NCI-H1436 treated with DMSO at 0.1 percent for 48 hours (cell line): Measurements from ENCODE around the gene HIP1.
"Not testable (repeated sequence)": the region's sequence is repeated elsewhere in the genome, so short reads cannot be mapped to it uniquely, and the experiment has no call there.

Experiments used
- DNase-seq: peaks from one replicate; lab custom pipeline; 2025; lab: John Stamatoyannopoulos, UW

The HIP1 gene

DNA sequence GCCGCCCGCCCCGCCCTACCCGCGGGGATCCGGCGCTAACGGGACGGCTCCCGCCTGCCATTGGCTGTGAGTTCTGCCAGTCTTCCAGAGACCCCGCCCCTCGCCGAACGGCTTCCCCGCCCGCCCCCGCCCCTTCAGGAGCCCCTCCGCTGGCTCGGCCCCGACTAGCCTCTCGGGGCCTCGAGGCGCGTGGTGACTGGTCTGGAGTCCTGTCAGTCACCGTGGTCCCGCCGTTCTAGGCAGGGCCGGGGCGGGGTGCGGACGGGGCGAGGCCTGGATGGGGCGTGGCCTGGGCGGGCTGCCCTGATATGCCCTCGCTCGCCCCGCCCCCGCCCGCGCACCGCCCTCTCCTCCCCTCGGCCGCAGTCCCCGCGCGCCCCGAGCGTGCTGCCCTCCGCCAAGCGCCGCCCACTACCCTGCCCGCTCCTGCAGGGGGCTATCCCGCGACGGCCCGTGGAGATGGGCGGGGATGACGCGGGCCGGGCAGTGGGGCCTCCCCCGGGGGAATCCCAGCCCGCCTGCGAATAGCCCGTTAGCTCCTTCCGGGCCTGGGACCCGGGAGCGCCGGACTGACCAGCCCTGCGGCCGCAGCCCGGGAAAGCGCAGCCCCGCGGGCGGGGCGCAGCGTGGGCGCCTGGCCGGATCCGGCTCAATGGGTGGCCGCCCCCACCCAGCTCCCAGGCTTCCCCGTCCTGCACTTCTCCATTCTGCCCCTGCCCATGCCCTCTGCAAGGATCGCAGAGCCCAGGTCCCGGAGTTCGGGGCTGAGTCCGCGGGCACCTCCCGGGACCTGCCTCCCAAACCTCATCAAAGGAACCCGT is 444 bp upstream of the HIP1 start:
- DNase-seq: peak; percentile 85

DNA sequence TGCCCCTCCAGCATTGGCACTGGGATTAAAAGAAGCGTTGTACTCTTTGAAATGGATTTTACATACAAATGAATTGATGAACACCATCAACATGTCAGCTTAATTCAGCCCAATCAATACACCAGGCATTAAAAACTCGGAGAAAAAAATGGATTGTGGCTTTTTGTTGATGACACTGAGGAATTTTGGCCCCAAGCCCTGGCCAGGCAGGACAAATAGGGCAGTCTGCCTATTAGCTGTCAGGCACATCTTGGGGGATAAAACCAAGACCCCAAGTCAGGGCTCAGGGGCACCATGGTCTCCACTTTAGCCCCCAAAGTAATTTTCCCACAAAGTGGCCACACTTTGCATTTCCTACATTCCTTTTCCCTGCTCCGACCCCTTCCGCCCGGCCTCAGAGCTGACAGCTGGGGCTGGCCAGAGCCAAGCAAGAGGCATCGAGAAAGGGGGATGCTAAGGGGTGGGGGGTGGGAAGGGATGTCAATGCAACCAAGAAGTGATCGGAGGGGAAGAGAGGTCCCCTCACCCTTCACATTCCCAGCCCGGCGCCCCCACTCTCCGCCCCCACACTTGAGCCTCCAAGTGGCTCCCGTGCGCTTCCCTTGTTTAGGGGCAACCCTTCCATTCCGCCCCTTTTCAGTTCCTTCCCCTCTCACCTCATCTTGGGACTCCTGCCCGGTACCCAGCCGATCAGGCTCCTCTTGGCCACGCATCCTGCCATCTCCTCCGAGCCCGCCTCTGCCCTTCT is 711 bp downstream of the HIP1 start:
- no peak for DNase-seq

DNA sequence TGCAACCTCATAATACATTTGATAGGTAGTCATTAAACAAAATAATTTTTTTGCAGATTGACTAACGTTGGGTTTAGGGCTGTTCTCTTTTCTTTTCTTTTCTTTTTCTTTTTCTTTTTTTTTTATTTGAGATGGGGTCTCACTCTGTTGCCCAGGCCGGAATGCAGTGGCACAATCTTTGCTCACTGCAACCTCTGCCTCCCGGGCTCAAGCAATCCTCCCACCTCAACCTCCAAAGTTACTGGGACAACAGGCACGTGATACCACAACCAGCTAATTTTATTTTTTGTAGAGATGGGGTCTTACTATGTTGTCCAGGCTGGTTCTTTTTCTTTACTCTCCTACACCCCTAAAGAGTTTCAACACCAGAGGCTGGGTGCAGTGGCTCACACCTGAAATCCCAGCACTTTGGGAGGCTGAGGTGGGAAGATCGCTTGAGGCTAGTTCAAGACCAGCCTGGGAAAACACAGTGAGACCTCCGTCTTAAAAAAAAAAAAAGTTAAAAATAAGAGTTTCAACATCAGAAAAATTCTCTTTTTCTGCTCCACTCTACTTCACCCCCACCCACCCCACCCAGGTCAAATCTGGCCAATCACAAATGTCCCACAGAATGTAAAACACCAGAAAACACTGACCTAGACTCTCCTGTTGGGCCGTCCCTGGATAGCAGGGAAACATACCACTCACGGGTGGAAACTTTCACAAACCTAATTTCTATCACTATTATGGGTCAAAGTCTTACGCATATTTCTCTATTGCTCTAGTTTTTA is 3.0 kb downstream of the HIP1 start:
- DNase-seq: no peak

DNA sequence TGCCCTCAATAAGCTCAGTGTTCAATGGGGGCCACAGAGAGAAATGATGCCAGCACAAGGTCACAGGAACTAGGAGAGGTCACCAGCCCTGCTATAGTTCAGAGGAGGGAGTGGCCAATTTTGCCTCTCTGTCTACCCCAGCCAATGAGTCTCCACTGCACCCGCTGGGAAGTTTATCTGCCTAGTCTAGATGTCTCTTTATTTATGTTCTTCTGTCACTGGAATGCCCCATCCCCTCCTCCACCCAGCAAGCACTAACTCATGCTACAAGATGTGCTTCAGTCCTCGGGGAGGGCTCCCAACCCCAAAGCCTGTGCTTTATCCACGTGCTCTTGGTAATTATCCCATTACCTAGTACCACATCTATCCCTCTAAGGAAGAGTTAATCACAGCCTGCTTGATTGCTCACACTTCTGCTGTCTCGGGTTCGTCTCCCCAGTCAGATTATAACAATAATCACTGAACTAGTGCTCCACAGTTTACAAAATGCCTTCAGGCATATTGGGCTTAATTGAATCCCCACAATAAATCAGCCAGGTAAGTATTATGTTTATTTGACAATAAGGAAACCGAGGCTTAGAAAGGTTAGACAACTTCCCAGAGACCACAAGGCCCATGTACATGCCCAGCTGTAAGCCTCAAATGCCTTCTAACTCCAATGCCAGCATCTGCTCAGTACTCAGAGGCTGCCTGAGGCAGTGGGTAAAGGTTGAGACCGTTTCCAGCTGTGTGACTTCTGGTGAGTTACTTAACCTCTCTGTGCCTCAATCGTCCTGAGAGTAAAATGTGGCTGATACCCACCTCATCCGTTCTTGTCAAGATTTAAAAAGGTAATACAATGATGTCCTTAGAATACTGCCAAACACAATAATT is 3.9 kb downstream of the HIP1 start:
- DNase-seq: no peak

DNA sequence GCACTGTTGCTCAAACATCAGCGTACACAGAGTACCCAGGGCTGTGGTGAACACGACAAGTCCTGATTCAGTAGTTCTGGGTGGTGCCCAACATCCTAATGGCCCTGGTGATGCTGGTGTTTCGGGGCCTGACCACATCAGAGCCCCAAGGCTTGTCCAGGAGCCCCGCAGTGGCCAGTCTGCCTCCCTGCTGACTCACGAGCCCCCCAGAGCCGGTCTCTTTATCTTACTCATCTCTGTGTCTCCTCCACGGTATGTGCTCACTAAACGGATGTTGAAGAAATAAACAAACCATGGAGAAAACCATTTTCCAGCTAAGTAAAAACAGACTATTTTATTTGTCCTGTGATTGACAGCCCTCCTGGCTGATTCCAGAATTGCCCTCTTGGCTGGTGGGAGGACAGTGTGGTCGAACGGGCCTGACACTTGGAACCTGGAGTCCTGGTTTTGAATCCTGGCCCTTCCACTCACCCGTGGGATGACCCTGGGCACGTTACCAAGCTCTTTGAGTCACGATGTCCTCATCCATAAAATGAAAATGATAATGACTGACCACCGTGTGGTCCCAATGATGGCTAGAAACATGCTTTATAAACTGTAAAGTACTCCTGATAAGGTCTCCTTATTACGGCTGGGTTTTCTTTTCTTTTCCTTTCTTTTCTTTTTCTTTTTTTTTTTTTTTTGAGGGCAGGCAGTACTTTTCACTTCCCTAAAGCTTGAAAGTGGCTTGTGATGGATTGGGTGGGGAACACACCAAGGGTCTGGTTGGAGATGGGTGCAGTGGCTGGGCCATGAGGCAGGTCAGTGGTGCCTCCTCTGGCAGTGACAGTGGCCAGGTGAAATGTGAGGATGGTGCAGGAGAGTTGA is 5.7 kb downstream of the HIP1 start:
- no peak for DNase-seq

DNA sequence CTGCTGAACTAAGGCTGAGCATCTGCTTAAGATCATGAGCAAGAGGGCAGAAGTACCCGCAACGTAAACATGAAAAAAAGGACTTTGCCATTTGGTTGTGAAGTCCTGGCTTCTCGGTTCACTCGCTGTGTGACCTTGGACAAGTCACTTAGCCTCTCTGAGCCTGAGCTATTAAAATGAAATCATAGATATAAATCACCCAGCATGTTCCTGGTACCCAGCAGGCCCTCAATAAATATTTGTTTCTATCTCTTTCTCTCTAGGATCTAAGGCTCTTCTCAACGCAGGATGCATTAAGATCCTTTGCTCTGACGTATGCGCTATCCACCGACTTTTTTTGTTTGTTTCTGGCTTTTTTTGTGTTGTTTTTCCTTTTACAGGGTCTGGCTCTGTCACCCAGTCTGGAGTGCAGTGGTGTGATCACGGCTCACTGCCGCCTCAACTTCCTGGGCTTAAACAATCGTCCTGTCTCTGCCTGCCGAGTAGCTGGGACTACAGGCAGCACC is 6.7 kb downstream of the HIP1 start:
- no peak for DNase-seq

DNA sequence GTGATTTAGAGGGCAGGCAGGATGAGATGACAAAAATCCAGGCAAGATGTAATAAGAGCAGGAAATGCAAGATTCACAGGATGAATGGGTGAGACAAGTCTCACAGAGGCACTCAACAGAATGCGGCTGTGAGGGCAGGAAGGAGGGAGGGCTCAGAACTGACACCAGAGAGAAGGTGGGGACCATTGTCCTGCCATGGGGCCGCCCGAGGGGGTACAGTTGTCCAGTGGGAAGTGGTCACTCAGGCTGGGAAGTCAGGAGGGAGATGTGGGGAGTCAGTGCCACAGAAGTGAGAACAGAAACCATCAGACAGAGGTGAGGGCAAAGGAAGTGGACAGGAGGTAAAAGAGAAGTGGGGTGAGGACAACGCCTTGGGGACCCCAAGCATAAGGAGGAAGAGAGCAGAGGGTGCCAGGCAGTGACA is 8.9 kb downstream of the HIP1 start:
- DNase-seq: no peak

DNA sequence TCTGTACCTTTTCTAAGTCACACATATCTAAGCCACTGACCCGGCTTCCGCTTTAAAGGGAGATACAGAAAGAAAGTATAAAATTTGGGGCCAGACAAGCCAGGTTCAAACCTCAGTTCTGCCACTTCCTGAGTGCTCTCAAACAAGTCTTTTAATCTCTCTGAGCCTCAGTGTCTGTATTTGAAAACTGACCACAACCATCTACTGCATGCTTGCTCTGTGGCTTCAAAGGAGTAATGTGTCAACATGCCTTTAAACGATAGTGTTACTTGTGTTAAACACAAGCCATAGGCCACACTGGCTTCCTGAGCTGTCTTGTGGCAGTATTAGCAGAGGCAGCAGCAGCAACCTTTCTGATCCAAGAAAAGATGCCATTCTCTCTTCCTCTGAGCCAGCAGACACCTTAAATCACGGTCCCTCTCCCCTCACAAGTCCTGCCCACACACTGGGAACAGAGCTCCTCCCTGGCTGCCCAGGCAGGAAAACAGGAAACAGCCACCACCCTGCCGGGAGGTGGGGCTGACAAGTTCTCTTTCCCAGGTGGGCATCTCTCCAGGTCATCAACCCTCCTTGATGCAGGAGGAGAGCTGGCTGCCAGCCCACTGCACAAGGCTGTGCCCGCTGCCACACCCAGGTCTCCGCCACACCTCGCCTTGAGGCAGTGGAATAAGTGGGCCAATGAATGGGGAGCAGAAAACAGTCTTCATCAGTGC is 10.7 kb downstream of the HIP1 start:
- DNase-seq: no peak

DNA sequence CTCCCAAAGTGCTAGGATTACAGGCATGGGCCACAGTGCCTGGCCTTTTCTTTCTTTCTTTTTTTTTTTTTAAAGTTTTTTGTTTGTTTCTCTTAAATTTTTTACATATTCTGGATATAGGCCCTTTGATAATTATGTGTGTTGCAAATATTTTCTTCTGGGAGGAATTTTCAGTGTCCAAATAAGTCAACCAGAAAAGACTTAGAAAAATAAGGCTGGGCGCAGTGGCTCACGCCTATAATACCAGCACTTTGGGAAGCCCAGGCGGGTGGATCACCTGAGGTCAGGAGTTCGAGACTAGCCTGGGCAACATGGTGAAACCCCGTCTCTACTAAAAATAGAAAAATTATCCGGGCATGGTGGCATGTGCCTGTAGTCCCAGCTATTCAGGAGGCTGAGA is 11.4 kb downstream of the HIP1 start:
- DNase-seq: not testable (repeated sequence)

DNA sequence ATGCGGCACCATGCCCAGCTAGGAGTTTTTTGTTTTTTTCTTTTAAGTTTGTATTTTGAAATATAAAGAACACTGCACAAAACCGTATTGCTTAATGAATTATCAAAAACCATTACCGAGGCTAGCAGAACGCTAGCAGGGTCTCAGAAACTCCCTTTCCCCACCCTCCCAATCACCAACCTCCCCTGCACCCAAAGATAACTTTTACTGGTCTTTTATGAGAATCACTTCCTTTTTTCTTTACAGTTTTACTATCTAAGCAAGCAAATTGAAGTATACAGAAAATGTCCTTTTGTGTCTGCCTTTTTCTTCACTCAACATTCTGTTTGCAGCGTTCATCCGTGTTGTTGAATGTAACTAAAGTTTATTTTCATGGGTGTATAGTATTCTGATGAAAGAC is 13.4 kb downstream of the HIP1 start:
- DNase-seq: no peak

DNA sequence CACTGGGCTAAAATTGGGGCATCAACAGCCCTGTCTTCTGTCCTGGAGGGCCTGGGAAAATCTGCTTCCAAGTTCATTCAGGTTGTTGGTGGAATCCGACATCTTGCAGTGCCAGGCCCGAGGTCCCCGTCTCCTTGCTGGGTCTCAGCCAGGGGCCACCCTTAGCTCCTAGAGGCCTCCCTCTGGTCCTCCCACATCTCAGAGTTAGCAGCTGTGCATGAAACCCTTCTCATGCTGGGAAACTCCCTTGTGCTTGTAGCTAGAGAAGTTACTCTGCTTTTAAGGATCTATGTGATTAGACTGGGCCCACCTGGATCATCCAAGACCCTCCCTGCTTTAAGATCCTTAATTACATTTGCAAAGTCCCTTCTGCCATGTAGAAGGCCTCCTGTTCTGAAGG is 15.3 kb downstream of the HIP1 start:
- no peak for DNase-seq

DNA sequence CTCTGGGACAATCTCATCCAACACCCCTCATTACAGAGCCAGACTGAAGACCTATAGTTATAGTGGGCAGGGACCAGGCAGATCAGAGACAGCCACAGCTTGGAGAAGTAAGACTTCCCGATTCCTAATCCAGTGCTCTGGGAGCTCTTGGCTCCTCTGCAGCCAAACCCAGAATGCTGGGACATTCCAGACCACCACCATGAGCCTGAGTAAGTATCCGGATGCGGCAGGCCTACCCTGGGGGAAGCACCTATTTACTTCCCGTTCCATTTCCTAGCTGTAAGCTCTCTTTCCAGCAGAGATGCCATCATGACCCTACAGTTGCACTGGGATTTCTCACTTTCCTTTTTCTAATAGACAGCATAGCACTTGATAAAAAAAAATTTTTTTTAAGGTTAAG is 16.4 kb downstream of the HIP1 start:
- no peak for DNase-seq

DNA sequence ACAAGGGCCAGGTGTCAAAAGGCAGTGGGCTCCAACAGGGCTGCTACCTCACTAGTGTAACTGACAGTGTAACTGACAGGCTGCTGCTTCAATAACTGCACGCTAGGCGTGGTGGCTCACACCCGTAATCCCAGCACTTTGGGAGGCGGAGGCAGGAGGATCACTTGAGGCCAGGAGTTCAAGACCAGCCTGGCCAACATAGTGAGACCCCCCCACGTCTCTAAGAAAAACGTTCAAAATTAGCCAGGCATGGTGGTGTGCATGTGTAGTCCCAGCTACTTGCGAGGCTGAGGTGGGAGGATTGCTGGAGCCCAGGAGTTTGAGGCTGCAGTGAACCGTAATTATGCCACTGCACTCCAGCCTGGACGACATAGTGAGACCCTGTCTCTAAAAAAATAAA is 16.8 kb downstream of the HIP1 start:
- not testable (repeated sequence) for DNase-seq

DNA sequence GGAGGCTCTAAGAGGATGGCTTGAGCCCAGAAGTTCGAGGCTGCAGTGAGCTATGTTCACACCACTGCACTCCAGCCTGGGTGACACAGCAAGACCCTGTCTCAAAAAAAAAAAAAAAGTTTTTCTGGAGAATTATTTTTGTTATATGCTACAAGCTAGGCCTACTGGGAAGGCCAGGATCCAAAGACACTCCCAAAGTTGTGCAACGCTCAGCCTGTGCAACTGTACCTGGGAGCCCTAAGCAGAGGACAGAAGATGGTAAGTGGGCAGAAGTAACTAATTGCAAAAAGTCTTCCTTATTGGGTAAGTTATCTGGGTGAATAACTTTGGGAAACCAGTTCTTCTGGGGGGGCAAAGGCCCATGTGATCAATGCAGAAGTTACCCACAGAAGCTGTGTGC is 17.3 kb downstream of the HIP1 start:
- DNase-seq: no peak

DNA sequence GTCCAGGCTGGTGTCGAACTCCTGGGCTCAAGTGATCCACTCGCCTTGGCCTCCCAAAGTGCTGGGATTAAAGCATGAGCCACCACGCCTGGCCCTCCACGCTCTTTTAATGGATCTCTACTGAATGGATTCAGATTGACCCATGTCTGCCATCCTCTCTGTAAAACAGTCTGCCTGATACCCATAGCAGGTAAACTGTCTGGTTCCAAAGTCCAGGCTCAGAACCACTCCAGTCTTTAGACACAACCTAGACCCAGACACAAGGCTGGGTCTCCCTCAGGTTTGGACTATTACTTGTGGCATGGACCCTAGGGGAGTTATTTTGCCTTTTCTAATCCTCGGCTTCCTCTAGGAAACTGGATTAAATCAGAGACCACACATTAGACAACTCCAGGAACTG is 19.1 kb downstream of the HIP1 start:
- no peak for DNase-seq

DNA sequence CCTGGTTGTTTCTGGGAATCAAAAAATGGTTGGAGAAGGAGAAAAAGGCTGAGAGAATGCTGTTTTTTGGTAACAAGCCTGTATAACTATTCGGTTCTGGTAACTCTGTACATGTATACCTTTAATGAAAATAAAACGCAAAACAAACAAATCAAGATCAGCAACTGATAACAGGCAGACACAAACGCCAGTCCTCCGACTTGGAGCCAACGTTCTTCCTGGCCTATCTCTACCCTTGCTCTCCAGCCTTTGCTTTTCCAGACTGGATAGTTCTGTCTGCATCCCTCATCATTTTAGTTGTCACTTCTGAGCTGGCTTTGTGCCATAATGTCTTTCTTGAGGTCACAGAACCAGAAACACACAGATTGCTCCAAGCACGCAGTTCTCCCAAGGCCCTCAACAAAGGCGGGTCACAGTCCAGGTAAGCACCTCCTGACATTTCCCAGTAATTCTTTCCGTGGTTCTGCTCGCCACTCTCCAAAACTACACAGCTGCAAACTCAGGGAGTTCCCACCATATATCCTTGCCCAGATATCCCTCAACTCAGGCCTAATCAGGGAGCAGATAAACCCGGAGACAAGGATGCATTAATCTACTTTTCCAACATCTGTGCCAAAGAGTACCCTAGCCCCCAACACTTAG is 20.2 kb downstream of the HIP1 start:
- no peak for DNase-seq

DNA sequence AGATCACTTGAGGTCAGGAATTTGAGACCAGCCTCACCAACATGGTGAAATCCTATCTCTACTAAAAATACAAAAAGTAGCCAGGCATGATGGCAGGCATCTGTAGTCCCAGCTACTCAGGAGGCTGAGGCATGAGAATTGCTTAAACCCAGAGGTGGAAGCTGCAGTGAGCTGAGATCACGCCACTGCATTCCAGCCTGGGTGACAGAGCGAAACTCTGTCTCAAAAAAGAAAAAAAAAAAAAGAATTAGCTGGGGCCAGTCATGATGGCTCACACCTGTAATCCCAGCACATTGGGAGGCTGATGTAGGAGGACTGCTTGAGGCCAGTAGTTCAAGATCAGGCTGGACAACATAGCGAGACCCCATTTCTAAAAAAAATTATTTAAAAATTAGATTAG is 21.0 kb downstream of the HIP1 start:
- DNase-seq: not testable (repeated sequence)

DNA sequence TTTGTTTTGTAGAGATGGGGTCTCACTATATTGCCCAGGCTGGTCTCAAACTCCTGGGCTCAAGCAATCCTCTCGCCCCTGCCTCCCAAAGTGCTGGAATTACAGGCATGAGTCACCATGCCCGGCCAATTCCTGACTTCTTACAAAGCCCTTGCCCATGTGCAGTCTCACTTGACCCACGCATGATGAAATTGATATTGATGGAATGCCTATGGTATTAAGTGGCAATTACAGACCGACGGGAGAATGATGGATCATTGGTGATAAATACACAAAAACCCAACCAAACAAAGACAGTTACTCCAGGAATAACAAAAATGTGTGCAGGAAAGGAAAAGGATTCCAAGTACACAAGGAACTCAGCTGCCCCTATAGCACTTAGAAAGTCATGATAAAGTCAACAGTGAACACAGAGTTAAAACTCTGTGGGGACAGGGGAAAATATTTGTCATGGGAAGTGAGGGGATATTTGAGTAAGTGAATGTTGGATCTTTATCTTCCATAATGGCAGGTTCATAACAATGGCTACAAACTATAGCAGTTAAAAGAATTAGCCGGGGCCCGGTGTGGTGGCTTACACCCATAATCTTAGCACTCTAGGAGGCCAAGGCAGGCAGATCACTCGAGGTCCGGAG is 21.6 kb downstream of the HIP1 start:
- DNase-seq: no peak

DNA sequence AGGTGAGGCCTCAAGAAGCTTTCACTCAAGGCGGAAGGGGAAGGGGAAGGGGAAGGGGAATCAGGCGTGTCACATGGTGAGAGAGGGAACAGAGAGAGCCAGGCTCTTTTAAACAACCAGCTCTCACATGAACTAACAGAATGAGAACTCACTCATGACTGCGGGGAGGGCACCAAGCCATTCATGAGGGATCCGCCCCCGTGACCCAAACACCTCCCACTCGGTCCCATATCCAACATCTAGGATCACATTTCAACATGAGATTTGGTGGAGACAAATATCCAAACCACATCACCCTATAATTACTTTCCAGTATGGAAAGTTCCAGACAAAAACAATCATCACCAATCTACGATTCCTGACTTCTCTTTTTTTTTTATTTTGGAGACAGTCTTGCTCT is 22.9 kb downstream of the HIP1 start:
- no peak for DNase-seq
